Ramos (cell line): ENCODE results near the gene TPSG1.
"Not testable (repeated sequence)": the region's sequence is repeated elsewhere in the genome, so short reads cannot be mapped to it uniquely, and the experiment has no call there.

ENCODE experiments used
- in situ Hi-C: fragments of 300-500 bp; cut with MboI; formaldehyde crosslinking; loops from one replicate; pipeline ENCODE4 v1.14.3; 2022; ENCODE audit warnings: low sequenced_read_pairs; ENCODE audit not compliant: unreplicated experiment

Gene TPSG1

DNA sequence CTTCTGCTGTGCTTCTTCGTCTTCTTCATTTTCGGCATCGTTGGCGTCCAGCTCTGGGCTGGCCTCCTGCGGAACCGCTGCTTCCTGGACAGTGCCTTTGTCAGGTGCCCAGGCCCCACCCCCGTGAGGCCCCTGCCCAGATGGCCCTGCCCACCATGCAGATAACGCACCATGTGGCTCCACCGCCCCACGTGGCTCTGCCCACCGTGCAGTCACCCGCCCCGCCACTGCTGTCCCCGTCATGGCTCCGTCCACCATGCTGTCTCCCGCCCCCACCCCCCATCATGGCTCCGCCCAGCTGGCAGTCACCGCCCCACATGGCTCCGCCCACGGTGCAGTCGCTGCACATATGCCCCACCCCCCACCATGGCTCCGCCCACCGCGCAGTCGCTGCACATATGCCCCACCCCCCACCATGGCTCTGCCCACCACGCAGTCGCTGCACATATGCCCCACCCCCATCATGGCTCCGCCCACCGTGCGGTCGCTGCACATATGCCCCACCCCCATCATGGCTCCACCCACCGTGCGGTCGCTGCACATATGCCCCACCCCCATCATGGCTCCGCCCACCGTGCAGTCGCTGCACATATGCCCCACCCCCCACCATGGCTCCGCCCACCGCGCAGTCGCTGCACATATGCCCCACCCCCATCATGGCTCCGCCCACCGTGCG is 26.3 kb downstream of the TPSG1 start:
- in situ Hi-C loops = not testable (repeated sequence)

DNA sequence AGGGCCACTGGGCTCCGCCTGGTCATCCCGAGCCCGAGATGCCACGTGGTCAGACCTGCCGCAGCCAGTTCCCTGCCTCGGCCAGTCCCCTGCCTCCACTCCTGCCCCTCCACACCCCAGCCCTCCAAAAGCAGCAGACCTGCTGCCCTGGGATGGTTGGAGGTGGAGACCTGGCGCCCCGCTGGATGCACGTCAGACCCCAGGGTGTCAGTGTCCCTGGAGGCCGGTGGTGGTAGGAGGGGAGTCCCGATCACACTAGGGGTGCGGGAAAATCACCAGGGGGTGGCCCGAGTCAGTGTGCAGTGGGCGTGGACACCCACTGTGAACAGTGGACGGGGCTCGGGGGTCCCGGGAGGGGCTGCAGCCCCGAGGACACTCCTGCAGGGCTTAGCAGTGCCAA is 26.9 kb downstream of the TPSG1 start:
- in situ Hi-C loops = no loop called here

DNA sequence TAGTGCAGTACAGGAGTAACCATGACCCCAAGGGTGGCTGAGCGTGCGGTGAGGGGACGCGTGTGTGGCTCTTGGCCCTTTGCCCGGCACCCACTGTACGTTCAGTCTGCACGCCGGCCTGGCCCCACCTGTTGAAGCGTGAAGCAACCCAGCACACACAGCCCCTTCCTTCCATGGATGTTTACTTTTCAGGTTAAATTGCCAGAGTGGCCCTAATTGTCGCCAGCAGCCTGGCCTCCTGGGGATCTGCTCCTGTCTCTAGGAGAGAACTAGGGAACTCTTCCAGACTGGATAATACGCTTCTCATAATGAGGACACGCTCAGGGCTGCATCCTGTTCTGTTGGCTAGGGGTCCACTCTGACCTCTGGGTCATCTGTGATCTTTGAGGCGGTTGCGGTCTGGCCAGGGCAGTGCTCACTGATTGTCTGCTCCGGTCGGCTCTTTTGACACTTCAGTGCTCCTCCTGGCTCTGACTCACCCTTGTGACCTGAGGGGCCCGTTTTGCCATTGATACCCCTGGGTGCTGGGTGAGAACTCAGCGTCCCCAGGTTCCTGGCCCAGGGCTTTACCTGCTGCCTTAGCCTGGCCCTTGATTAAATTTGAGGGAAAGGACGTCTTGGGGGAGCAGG is 27.7 kb downstream of the TPSG1 start:
- in situ Hi-C loops = no loop called here

DNA sequence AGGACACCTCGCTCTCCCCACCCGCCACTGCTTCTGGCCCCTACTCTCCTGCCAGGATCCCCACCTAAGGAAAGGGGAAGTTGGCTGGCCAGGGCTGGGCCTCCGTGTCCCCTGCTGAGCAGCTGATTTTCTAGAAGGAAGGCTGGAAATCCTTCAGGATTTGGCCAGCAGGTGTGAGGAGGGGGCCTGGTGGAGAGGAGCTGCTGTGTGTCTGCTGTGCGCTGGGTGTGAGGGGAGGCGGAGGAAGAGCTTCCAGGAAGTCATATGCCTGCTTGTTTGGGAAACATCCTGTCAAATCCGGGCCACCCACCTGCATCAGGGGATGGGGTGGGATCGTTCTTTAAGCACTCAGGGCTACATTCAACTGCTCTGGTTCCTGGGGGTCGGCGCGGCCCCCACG is 28.6 kb downstream of the TPSG1 start:
- in situ Hi-C loops = no loop called here

DNA sequence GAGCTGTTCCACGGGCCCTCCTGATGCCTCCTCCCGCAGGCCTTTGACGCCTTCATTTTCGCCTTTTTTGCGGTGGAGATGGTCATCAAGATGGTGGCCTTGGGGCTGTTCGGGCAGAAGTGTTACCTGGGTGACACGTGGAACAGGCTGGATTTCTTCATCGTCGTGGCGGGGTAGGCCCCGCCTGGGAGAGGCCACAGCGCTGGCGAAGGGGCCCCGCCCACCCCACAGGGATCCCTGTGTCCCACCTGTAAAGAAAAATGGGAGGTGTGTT is 29.7 kb downstream of the TPSG1 start:
- in situ Hi-C loops = no loop called here

DNA sequence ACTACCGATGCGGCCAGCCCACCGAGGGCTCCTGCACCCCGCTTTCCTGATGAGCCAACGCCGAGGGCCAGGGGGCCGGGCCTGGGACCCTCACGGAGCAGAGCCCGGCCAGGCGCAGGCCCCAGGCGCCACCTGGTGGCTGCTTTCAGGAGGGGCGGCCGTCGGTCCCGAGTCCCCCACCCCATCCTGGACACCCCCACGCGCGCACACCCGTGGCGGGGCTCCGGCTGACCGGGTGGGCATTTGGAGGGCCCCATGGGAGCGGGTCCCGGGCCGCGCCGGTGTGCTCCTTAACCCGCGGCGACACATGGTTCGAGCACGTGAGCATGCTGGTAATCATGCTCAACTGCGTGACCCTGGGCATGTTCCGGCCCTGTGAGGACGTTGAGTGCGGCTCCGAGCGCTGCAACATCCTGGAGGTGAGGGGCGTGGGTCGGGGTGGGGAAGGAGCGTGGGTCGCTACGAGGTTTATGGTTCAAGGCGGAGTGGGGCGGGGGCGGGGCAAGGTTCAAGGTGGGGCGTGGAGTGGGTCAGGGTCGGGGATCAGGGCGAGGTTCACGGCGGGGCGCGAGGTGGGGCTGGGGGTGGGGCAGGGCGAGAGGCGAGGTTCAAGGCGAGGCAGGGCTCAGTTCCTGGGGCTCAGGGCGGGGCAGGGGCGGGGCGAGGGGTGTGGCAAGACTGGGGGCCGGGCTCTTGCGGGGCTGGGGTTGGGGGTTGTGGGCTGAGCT is 30.2 kb downstream of the TPSG1 start:
- in situ Hi-C loops = no loop called here

DNA sequence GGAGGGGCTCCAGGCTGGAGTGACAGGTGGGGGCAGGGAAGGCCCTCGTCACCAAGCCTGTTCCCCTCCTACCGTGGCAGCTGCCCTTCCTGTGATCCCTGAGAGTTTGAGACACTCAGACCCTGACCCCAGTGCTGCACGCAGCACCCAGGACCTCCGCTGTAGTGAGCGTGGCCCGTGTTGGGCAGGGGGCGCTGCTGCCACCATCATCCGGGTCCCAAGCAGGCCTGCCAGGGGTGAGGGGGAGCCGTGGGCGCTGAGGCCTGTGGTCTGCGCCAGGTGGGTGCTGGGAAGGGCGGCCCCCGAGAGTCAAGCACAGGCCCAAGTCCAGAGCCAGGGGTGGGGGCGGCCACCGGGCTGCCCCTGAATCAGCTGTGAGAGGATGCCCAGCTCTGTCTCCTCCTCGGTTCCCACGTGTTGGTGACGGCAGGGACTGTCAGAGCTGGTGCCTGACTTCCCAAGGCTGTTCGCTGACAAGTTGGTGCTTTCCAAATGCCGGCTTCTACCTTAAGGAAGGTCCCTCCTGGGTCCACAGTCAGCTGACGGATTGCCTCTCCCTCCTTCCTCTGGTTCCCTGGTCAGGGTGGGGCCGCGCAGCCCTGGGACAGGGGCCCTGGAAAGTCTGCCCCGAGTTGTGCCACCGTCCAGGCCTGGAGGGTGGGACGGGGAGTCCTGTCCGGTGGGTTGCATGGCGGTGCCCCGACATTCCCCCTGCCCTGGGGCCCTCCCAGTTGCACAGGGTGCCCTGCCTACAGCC is 31.1 kb downstream of the TPSG1 start:
- in situ Hi-C loops = no loop called here

DNA sequence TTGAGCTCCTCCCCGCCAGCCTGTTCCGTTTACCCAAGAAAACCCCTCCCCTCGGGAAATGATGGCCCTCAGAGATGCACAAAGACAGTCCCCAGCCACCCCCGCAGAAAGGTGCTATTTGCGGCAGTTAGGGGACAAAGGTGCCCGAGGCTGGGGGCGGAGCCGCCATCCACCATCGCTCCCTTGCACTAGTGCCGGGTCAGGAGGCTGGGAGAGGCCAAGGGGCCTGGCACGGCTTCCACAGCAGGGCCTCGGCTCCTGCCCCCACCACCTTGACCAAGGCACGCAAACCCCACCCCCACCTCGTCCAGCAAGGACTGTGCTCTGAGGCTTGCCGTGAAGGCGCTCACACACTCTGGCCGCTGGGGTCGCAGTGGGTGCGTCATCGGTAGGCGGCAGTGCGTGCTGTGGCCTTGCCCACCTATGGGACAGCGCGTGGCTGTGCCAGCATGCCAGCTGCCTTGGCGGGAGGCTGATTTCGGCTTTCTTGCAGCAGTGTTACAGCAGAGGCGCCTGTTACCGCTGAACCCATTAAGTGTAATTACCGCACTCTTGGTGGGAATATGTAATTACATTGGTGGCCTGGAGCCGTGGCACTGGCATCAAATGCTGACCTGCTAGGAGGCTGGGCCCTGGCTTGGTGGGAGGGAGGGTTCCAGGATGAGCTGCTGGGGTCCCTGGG is 31.8 kb downstream of the TPSG1 start:
- in situ Hi-C loops = no loop called here

DNA sequence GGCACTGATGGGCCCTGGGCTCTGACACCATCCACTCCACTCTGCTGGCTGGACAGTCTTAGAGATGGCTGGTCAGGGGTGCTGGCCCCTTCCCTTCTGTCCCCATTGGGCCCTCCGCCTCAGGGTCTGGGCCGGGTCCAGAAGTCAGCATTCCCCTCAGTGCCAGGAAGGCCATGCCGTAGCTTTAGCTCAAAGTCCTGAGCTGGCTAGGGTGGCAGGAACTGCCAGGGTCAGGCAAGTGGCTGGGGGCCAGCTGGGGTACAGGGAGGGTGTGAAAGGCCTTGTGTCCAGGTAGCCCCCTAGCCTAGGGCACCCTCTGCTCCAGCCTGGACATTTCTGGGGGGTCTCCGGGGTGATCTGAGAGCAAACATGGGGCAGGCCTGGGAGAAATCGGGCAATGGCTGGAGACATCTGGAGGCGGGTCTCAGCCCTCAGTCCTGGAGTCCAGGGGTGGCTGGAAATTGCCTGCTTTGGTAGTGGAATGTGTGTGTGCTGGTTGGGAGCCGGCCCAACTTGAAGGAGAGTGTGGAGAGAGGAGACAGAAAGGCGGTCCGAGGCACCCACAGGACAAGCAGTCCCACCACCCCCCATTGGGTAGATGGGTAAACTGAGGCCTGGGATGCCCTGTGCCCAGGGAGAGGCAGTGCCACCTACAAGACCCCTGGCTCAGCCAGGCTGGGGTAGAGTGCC is 32.5 kb downstream of the TPSG1 start:
- in situ Hi-C loops = no loop called here

DNA sequence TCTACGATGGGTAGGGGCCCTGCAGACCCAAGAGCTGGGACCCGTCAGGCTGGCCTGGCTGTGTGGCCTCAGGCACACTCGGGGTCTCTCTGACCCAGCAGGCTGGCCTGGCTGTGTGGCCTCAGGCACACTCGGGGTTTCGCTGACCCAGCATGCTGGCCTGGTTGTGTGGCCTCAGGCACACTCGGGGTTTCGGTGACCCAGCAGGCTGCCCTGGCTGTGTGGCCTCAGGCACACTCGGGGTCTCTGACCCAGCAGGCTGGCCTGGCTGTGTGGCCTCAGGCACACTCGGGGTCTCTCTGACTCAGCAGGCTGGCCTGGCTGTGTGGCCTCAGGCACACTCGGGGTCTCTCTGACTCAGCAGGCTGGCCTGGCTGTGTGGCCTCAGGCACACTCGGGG is 34.3 kb downstream of the TPSG1 start:
- in situ Hi-C loops = not testable (repeated sequence)

DNA sequence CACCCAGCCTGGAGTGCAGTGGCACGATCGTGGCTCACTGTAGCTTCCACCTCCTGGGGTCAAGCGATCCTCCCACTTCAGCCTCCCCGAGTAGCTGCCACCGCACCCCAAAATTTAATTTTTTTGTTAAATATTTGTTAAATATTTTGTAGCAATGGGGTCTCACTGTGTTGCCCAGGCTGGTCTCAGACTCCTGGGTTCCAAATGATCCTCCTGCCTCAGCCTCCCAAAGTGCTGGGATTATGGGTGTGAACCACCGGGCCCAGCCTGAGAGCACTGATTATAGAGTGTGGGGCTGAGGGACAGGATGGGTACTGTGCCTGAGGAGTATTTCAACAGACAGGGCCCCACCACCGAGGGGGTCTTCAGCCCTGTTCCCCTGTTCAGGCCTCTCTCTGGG is 35.6 kb downstream of the TPSG1 start:
- in situ Hi-C loops = no loop called here

DNA sequence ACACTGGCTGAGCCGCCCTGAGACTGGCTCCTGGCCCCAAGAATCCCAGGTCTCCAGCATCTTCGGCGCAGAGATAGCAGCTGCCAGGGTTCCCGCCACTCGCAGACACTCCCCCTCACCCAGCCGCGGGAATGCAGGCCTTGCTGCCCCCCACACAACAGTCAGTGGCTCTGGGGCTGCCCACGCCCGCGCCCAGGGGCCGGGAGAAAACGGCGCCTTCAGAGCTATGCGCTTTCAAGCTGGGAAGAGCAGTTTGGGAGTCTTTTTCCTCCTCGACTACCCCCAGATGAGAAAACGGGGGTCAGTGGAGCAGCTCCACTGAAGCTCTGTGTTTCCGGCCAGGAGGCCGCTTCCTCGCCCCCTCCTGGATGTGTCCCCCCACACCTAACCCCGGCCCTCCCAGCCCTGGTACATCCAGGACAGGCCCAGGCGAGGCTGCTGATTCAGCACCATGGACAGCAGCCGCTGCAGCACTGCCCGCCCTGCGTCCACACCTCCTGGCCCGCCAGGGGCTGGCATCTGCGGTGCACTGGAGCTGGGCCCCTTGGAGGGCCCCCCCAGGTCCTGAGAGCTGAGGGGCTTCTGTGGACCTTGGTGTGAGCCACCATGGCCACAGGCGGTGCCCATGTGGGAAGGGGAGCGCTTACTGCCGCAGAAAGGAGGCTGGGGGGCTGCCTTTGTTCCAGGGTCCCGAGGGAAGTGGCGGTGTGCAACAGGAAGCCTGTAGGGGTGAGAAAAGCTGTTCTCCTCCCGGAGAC is 36.5 kb downstream of the TPSG1 start:
- in situ Hi-C loops = no loop called here

DNA sequence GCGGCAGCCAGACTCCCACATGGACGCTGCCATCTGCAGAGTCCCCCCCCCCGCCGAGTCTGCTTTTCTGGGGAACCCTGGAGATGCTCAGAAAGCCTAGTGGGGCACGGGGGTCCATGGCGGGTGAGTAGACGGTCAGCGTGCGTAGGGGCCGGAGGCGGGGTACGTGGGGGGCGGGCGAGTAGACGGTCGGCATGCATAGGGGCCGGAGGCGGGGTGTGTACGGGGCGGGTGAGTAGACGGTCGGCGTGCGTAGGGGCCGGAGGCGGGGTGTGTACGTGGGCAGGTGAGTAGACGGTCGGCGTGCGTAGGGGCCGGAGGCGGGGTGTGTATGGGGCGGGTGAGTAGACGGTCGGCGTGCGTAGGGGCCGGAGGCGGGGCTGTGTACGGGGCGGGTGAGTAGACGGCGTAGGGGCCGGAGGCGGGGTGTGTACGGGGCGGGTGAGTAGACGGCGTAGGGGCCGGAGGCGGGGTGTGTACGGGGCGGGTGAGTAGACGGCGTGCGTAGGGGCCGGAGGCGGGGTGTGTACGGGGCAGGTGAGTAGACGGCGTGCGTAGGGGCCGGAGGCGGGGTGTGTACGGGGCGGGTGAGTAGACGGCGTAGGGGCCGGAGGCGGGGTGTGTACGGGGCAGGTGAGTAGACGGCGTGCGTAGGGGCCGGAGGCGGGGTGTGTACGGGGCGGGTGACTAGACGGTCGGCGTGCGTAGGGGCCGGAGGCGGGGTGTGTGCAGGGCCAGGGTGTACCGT is 39.4 kb downstream of the TPSG1 start:
- in situ Hi-C loops = not testable (repeated sequence)

DNA sequence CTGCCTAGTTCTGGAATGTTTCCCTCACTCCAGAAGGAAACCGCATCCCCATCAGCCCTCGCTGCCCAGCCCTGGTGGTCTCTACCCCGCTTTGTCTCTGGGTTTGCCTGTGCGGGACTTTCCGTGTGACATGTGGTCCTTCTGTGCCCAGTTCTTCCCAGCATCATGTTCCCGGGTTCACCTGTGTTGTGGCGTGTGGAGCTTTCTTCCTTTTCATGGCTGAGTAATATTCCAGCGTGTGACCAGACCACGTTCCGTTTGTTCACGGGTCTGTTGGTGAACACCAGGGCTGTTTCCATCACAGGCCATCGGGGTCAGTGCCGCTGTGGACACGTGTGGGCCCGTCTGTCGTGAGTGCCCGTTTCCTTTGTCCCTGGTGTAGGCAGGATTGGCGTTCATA is 40.1 kb downstream of the TPSG1 start:
- in situ Hi-C loops = no loop called here

DNA sequence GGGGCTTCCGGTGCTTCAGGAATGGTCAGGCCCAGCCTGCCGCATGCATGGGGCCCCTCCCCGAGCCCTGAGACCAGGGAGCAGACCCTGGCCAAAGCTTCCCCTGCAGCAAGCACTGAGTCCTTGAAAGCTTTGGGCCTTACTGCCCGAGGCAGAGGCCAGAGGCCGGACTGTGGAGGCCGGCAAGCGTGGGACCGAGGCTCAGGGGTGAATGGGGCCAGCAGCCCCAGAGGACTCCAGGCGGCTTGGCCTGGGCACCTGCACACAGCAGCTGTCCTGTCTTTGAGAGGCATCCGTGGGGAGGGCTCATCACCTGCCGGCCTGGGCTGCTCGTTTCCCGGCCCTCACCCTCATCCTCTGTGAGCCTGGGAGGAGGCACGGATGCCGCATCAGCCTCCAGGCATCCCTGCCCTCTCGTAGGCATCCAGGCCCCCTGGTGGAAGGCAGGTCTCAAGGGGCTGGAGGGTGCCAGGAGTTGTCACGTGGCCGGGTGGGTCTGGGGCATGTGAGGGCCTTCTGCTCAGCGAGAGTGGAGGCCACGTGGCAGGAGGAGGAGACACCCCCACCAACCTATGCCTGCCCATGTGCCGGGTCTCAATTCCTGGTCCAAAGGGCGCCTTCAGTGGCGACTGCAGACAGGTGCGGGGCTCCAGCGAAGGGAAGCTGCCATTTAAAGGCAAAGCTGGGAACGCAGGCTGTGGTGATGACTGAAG is 40.8 kb downstream of the TPSG1 start:
- in situ Hi-C loops = no loop called here

DNA sequence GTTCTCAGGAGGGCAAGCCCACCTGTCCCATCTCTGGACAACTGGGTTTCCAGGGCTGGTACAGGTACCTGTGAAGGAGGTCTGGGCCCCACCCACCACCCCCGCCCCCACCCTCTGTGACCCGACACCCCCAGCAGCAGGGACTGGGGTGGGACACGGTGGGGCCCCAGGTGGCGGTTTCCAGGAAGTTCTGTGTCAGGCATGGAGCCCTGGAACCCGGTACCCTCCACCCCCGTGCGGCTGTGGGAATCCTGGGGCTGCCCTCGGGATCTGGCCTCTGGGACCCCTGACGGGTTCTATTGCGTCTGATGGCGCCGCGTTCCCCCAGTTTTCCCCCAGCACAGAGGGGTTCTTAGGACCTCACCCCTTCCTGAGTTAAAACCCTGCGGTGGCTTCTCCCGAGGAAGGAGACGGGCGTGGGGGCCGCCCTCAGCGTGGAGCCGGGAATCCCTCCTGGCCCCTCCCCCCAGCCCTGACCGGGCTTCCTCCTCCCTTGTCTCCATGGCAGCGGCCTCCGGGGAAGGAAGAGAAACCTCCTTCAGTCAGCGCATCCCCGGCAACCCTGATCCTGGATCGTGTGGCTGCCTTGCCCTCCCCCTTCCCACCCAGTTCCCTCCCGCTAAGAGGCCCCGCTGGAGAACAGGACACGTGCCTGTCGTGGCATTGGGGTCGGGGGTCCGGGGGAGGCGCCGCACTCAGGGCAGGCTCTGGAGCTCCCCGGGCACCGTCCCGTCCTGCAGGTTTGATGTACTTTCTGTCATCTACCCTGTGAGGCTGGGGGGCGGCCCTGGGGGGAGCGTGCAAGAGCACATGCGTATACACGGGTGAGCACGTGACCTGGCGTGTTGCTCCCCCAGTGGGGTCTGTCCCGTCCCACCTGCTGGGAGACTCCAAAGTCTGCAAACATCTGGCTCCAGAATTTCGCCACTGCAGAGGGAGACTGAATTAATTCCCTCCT is 41.8 kb downstream of the TPSG1 start:
- in situ Hi-C loops = no loop called here

DNA sequence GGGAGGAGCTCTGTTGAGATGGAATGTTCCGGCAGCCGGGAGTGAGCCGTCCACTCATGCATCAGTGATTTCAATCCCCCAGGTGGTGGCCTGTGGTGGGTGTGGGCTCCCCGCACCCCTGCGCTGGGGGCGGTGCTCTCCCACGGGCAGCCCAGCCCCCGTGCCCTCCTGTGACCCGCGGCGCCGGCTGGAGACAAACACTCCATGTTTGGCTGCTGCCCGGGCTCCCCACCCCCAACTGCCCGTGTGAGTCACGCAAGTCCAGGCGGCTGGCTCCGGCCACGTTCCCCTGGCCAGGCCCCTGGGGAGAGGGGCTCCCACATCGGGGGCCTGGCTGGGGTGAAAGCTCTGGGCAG is 42.8 kb downstream of the TPSG1 start:
- in situ Hi-C loops = no loop called here
